Stimulated activated CD8-positive, alpha-beta memory T cell treated with anti-CD3 and anti-CD28 coated beads, Interleukin-7, amount 100 ng/mL, for 4 hours (primary cell): ENCODE results near the gene ARRDC3.
"Not testable (repeated sequence)": the region's sequence is repeated elsewhere in the genome, so short reads cannot be mapped to it uniquely, and the experiment has no call there.

ENCODE experiments used
- DNase-seq, 2 donors: peaks; one replicate each; pipeline ENCODE4 v3.0.0-alpha.2; 2020; ENCODE audit warnings: low read depth in 2 of 2

The ARRDC3 gene

DNA sequence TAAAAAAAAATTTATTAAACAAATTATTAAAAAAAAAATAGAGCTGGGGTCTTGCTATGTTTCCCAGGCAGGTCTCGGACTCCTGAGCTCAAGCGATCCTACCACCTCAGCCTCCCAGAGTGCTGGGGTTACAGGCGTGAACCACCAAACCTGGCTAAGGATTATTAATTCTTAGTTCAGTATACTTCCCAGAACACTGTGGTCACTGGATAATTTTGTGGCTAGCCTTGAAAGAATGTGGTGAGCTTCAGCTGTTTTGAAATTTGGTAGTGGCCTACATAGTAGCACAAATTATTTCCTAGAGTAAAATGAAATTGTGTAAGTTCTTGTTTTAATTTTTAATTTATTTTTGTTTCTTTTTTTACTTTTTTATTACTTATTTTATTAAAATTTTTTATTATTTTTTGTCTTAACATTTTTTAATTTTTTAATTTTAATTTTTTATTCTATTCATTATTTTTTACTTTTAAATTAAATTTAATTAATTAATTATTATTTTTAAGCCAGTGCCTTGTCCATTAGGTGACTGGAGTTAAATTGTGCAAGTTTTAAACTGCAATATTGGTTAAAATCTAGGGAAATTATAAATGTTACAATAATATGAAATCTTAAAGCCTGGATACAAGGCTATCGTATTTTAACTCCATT, 23.0 kb downstream of the ARRDC3 start:
- no peak for DNase-seq

GRCh38 chr5:91357806-91358205, 25.3 kb downstream of the ARRDC3 start:
- no peak for DNase-seq

DNA sequence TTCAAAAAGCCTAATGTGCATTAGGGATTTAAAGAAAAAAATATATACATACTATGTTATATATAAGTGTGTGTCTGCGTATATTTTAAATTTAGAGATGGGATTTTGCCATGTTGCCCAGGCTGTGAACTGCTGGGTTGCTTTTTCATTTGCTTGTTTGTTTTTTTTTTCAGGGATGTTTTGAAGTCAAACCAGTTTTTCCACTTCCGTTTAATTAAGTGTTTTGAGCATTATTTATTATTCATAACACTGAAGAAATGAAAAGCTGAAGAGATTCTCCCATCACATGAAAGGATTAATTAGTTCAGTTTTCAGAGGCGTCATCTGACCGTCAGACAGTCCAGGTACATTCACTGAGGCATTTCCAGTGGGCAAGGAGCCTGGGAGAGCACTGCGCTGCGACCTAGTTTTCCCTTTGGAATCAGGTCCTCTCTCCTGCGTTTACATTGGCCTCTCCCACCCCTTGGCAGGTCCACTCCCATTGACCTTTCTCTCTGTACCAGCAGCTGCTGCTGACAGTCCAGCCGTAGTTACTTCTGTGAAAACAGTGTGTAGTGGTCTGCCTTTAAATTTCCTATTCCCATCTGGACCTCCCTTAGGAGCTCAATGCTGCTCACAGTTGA, 26.0 kb downstream of the ARRDC3 start:
- no peak for DNase-seq

DNA sequence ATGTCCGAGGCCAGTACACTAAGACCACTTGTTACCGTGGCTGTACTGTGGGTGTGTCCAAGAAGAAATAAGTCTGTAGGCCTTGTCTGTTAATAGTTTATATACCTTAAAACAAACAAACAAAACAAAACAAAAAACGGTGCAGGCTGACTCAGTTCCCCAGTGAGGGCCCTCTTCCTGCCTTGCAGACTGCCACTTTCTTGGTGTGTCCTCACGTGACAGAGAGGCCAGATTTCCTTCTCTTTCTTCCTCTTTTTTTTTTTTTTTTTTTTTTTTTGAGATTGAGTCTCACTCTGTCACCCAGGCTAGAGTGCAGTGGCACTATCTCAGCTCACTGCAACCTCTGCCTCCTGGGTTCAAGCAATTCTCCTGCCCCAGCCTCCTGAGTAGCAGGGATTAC, 28.2 kb downstream of the ARRDC3 start:
- not testable (repeated sequence) for DNase-seq

DNA sequence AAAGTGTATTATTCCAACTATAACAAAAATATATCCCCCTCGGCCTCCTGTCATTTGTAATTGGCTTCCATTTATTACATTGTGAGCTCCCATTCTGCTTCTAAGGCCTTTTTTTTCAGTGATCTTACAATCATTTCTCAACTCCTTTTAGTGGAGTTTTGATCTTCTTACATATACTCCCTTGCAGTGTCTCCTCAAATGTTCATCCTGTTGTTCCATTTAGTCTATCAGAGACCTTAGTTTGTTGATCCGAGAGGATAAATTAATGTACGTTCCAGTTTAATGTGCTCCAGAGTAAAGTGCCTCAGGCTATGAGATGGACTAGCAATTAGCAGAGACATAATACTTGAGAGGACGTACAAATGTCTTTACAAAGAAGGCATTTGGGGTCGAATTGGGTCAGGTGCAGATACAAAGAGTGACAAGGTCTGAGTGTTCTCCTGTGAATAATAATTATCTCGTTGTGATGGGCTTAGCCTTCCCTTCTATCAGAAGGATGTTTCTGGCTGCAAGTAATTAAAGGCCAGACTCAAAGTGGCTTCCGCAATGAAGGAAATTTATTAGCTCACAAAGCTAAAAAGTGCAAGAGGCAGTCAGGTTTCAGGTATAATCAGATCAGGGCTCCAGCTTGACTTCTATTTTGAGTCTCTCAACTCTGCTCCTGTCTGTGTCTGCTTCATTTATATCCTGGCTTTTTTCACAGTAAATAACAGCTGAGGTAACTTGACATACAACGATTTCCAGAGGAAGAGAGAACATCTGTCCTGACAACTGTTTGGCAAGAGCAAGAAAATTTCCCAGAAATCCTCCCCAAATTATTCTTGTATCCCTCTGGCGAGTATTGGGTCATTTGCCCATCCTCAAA, 30.1 kb downstream of the ARRDC3 start:
- no peak for DNase-seq

GRCh38 chr5:91345461-91345860, 37.7 kb downstream of the ARRDC3 start:
- no peak for DNase-seq

DNA sequence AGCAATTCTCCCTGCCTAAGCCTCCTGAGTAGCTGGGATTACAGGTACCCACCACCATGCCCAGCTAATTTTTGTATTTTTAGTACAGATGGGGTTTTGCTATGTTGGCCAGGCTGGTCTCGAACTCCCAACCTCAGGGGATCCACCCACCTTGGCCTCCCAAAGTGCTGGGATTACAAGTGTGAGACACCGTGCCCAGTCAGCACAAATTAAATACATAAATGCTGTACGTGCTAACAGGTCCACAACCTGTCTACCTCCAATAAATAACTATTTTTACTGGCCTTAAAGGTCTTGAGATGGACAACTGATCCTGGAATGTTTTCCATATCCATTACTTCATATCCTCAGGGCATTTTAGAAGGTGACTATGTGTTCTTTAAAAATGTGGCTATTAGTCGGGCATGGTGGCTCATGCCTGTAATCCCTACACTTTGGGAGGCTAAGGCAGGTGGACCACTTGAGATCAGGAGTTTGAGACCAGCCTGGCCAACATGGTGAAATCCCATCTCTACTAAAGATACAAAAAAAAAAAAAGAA, 38.4 kb downstream of the ARRDC3 start:
- DNase-seq = not testable (repeated sequence)

- DNase-seq = no peak
These were observed 39.2 kb downstream of the ARRDC3 start for GRCh38 chr5:91343916-91344315.

- DNase-seq = not testable (repeated sequence)
These were observed 40.2 kb downstream of the ARRDC3 start for GRCh38 chr5:91342931-91343330.

DNA sequence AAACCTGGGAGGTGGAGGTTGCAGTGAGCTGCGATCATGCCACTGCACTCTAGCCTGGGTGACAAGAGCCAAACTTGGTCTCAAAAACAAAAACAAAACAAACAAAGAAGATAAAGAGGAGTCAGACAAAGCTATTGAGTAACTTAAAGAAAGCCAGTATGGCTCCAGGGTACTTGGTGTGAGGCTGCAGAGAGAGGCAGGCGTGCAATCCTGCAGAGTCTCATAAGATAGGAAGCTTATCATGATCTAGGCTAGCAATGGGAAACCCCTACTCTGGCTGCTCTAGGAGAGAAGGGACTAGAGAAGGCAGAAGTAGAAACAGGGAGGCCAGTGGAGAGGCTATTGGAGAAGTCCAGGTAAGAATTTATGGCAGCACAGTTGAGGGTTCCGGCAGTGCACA, 42.0 kb downstream of the ARRDC3 start:
- DNase-seq = no peak

DNA sequence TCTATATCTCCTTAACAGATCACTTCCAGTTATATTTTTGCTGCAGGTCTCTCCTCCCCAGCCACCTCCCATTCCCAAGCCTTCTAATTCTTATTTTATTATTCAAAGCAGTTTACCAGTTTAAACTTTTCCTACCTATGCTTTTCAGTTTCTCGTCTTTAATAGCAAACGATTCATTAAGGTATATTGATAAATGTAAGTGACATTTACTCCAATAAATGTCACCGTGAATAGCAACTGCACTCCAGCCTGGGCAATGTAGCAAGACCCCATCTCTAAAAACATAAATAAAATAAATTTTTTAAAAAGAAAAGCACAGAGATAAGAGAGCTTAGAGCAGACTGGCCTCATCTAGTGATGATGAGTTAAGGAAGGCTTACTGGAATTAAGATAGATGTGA, 42.6 kb downstream of the ARRDC3 start:
- DNase-seq = no peak

- DNase-seq = no peak
These were observed 43.9 kb downstream of the ARRDC3 start for GRCh38 chr5:91339063-91339705.

- no peak for DNase-seq
These were observed 50.7 kb downstream of the ARRDC3 start for GRCh38 chr5:91332267-91333045.

DNA sequence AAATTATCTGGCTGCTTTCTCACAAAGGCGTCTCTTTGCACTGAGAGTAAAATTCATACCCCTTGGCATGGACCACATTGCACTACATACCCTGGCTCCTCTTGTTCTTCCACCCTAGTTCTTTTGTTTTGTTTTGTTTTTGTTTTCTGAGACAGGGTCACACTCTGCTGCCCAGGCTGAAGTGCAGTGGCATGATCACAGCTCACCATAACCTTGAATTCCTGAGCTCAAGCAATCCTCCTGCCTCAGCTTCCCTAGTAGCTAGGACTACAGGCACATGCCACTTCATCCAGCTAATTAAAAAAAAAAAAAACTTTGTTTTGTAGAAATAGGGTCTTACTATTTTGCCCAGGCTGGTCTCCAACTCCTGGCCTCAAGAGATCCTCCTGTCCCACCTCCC, 51.4 kb downstream of the ARRDC3 start:
- no peak for DNase-seq

GRCh38 chr5:91329283-91329682, 53.8 kb downstream of the ARRDC3 start:
- DNase-seq = no peak

- DNase-seq = no peak
These were observed 54.4 kb downstream of the ARRDC3 start for GRCh38 chr5:91328743-91329142.

DNA sequence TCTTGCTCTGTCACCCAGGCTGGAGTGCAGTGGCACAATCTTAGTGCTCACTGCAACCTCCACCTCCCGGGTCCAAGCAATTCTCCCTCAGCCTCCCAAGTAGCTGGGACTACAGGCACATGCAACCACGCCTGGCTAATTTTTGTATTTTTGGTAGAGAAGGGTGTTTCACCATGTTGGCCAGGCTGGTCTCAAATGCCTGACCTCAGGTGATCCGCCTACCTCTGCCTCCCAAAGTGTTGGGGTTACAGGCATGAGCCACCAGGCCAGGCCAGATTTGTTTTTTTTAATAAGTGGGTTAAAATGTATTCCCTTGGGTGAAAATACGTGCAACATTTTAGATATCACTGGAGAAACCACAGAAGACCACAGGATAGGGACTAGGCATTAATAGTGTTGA, 60.1 kb downstream of the ARRDC3 start:
- DNase-seq = not testable (repeated sequence)

DNA sequence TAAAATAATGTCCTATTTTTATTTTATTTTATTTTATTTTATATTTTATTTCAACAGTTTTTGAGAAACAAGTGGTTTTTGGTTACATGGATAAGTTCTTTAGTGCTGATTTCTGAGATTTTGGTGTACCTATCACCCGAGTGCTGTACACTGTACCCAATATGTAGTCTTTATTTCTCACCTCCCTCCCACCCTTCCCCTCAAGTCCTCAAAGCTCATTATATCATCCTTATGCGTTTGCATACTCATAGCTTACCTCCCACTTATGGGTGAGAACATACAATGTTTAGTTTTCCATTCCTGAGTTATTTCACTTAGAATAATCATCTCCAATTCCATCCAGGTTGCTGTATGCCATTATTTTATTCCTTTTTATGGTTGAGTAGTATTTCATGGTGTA, 63.5 kb downstream of the ARRDC3 start:
- DNase-seq = no peak

DNA sequence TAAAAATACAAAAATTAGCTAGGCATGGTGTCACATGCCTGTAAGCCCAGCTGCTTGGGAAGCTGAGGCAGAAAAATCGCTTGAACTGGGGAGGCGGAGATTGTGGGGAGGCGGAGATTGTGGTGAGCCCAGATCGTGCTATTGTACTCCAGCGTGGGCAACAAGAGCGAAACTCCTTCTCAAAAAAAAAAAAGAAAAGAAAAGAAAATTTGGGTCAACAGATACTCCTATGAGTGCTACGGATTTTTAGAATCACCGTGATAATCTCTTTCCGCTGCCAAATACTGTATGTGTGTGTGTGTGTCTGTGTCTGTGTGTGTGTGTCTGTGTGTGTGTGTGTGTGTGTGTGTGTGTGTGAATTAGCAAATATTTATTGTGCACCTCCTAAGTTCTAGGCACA, 64.4 kb downstream of the ARRDC3 start:
- DNase-seq = peak in 1 of 2 donors; percentile 15
